H9 (cell line): ENCODE data around the gene AFAP1L1. TPM values are rescaled to one million over a fixed set of nuclear protein-coding genes. Genes with fewer than 3 reads are reported as not detected.

Experiments used
- DNase-seq: peaks from one replicate; pipeline ENCODE4 v3.0.0-alpha.2; 2017
- H2AFZ ChIP-seq: one replicate; pipeline ENCODE4 v1.6.1; 2013; ENCODE audit warnings: mild to moderate bottlenecking, low read length, control low read depth, moderate library complexity
- H2AK5ac ChIP-seq: 2 replicates; pipeline ENCODE4 v1.6.1; 2013; ENCODE audit warnings: low read length, control low read depth, mixed read lengths; ENCODE audit not compliant: insufficient read length
- H2BK120ac ChIP-seq: one replicate; pipeline ENCODE4 v1.6.1; 2013; ENCODE audit warnings: low read depth, mild to moderate bottlenecking, low read length, control low read depth, inconsistent platforms; ENCODE audit not compliant: poor library complexity, severe bottlenecking
- H2BK12ac ChIP-seq: 2 replicates; pipeline ENCODE4 v1.6.1; 2013; ENCODE audit warnings: low read length, control low read depth, mixed read lengths, low read depth; ENCODE audit not compliant: insufficient read length
- H2BK15ac ChIP-seq: 2 replicates; pipeline ENCODE4 v1.6.1; 2013; ENCODE audit warnings: low read depth, low read length, control low read depth
- H2BK20ac ChIP-seq: one replicate; pipeline ENCODE4 v1.6.1; 2013; ENCODE audit warnings: low read depth, mild to moderate bottlenecking, low read length, control low read depth, inconsistent platforms; ENCODE audit not compliant: poor library complexity, severe bottlenecking
- H2BK5ac ChIP-seq: 2 replicates; pipeline ENCODE4 v1.6.1; 2013; ENCODE audit warnings: low read length, control low read depth, mixed read lengths; ENCODE audit not compliant: insufficient read length
- H3K14ac ChIP-seq: 2 replicates; pipeline ENCODE4 v1.6.1; 2013; ENCODE audit warnings: low read length, control low read depth; ENCODE audit not compliant: insufficient read depth
- H3K18ac ChIP-seq: 2 replicates; pipeline ENCODE4 v1.6.1; 2013; ENCODE audit warnings: low read depth, mild to moderate bottlenecking, mixed read lengths, low read length, control low read depth; ENCODE audit not compliant: insufficient read length
- H3K23ac ChIP-seq: 2 replicates; pipeline ENCODE4 v1.6.1; 2013; ENCODE audit warnings: low read length, control low read depth, mixed read lengths, low read depth; ENCODE audit not compliant: insufficient read length
- H3K23me2 ChIP-seq: 2 replicates; pipeline ENCODE4 v1.6.1; 2013; ENCODE audit warnings: low read depth, mild to moderate bottlenecking, mixed read lengths, low read length, control low read depth; ENCODE audit not compliant: insufficient read length, poor library complexity, severe bottlenecking
- H3K27ac ChIP-seq: 2 replicates; pipeline ENCODE4 v1.5.1; 2013; ENCODE audit warnings: low read length, control low read depth, mixed read lengths, low read depth; ENCODE audit not compliant: insufficient read length
- H3K27me3 ChIP-seq: 2 replicates; pipeline ENCODE4 v1.6.1; 2013; ENCODE audit warnings: low read length, control low read depth, inconsistent platforms; ENCODE audit not compliant: insufficient read depth
- H3K4ac ChIP-seq: 2 replicates; pipeline ENCODE4 v1.6.1; 2013; ENCODE audit warnings: low read depth, mild to moderate bottlenecking, control low read depth, inconsistent platforms, low read length, moderate library complexity
- H3K4me1 ChIP-seq: 2 replicates; pipeline ENCODE4 v1.6.1; 2013; ENCODE audit warnings: low read length, control low read depth, inconsistent platforms; ENCODE audit not compliant: insufficient read depth
- H3K4me2 ChIP-seq: 2 replicates; pipeline ENCODE4 v1.6.1; 2013; ENCODE audit warnings: low read length, control low read depth, mixed read lengths; ENCODE audit not compliant: insufficient read length, insufficient read depth
- H3K56ac ChIP-seq: 2 replicates; pipeline ENCODE4 v1.6.1; 2013; ENCODE audit warnings: low read depth, mild to moderate bottlenecking, mixed read lengths, low read length, control low read depth; ENCODE audit not compliant: insufficient read length
- H3K79me1 ChIP-seq: 2 replicates; pipeline ENCODE4 v1.6.1; 2013; ENCODE audit warnings: low read depth, mild to moderate bottlenecking, moderate library complexity, low read length, control low read depth, inconsistent platforms; ENCODE audit not compliant: insufficient read depth, poor library complexity, severe bottlenecking
- H3K79me2 ChIP-seq: 2 replicates; pipeline ENCODE4 v1.6.1; 2013; ENCODE audit warnings: low read length, control low read depth, inconsistent platforms; ENCODE audit not compliant: insufficient read depth
- H3K9ac ChIP-seq: 2 replicates; pipeline ENCODE4 v1.6.1; 2013; ENCODE audit warnings: low read length, control low read depth, mixed read lengths; ENCODE audit not compliant: insufficient read length; ENCODE audit errors: extremely low read depth
- H3K9me3 ChIP-seq: one replicate; pipeline ENCODE4 v1.6.1; 2013; ENCODE audit warnings: low read depth, low read length, inconsistent platforms; ENCODE audit not compliant: control insufficient read depth
- H3T11ph ChIP-seq: one replicate; pipeline ENCODE4 v1.6.1; 2013; ENCODE audit warnings: mild to moderate bottlenecking, low read length, control low read depth, inconsistent platforms
- H4K20me1 ChIP-seq: one replicate; pipeline ENCODE4 v1.6.1; 2013; ENCODE audit not compliant: control insufficient read depth, insufficient read length, insufficient read depth
- H4K5ac ChIP-seq: 2 replicates; pipeline ENCODE4 v1.6.1; 2013; ENCODE audit warnings: low read depth, mild to moderate bottlenecking, mixed read lengths, low read length, control low read depth; ENCODE audit not compliant: insufficient read length
- H4K8ac ChIP-seq: replicated peaks from 2 replicates; pipeline ENCODE4 v1.6.1; 2013; ENCODE audit warnings: low read length, control low read depth, mixed read lengths, low read depth; ENCODE audit not compliant: insufficient read length
- H4K91ac ChIP-seq: 2 replicates; pipeline ENCODE4 v1.6.1; 2013; ENCODE audit warnings: low read depth, mild to moderate bottlenecking, moderate library complexity, mixed read lengths, low read length, control low read depth; ENCODE audit not compliant: insufficient read length
- H3K27ac Mint-ChIP-seq, 3 experiments: 2 replicates in 2 of 3; 3 replicates in 1 of 3; pipeline ENCODE4 v1.8.0; 2020 to 2021; ENCODE audit warnings: mixed read lengths in 3 of 3, mild to moderate bottlenecking in 1 of 3, moderate library complexity in 1 of 3
- H3K27me3 Mint-ChIP-seq: 2 replicates; pipeline ENCODE4 v1.8.0; 2021; ENCODE audit warnings: low read depth, mild to moderate bottlenecking, moderate library complexity, mixed read lengths
- H3K36me3 Mint-ChIP-seq, 3 experiments: 2 replicates in 2 of 3; 3 replicates in 1 of 3; pipeline ENCODE4 v1.8.0; 2020 to 2021; ENCODE audit warnings: low read depth in 3 of 3, mixed read lengths in 3 of 3; ENCODE audit not compliant: insufficient read depth in 1 of 3
- H3K4me1 Mint-ChIP-seq, 2 experiments: 2 replicates each; pipeline ENCODE4 v1.8.0; 2020; ENCODE audit warnings: mixed read lengths in 2 of 2
- H3K4me3 Mint-ChIP-seq, 2 experiments: 2 replicates in 1 of 2; 3 replicates in 1 of 2; pipeline ENCODE4 v1.8.0; 2020 to 2021; ENCODE audit warnings: mild to moderate bottlenecking in 2 of 2, mixed read lengths in 2 of 2, moderate library complexity in 1 of 2
- H3K9me3 Mint-ChIP-seq, 2 experiments: 2 replicates in 1 of 2; 3 replicates in 1 of 2; pipeline ENCODE4 v1.8.0; 2020; ENCODE audit warnings: mild to moderate bottlenecking in 2 of 2, mixed read lengths in 2 of 2, moderate library complexity in 1 of 2
- WGBS: extraction: QIAGEN DNeasy Blood & Tissue Kit; methylation state at CpG from one replicate; pipeline ENCODE4 v1.1.7; 2013; ENCODE audit warnings: missing lambda C conversion rate, low lambda C conversion rate, mixed read lengths; ENCODE audit not compliant: insufficient read length; ENCODE audit errors: extremely low coverage; 5-methylcytosine and 5-hydroxymethylcytosine counted together
- total RNA-seq: library from RNA; stranded (reverse); gene quantifications from 2 replicates; pipeline ENCODE4 v1.2.1, GENCODE V29; 2021
- TF ChIP-seq, protein P1 (sequence below): fragments of 200-600 bp; sonication (generic); conservative IDR thresholded peaks from 3 replicates; pipeline ENCODE4 v1.8.0; 2021; ENCODE audit warnings: antibody characterized with exemption, mild to moderate bottlenecking

The AFAP1L1 gene
- total RNA-seq, 1 experiment from 2014 or later = 1.8 TPM

DNA sequence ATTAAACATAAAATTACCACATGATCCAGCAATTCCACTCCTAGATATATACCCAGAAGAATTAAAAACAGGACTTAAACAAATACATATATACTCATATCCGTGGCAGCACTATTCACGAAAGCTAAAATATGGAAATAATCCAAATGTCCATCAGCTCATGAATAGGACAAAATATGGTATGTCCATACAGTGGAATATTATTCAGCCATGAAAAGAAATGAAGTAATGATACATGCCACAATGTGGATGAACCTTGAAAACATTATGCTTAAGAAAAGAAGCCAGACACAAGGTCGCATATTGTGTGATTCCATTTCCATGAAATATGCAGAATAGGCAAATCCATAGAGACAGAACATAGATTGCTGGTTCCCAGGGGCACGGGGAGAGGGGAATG is 24.8 kb upstream of the AFAP1L1 start:
- Histone ChIP-seq H3K23me2 (no peaks in the 10 kb centered on the region), H4K8ac (no peak overlapping the region), H3K23ac (no peak overlapping the region), H3K4me2 (no peak overlapping the region), H4K5ac (no peak overlapping the region), H3K9ac (no peak overlapping the region), H3K4me1 (no peaks in the 10 kb centered on the region), H2BK15ac (no peak overlapping the region), H3K4ac (no peak overlapping the region), H3K9me3 (no peaks in the 10 kb centered on the region), H3T11ph (no peak overlapping the region), H2AK5ac (no peak overlapping the region), H2BK120ac (no peak overlapping the region), H2BK20ac (no peak overlapping the region), H2BK12ac (no peak overlapping the region), H2BK5ac (no peak overlapping the region), H3K56ac (no peak overlapping the region), H3K27me3 (no peaks in the 10 kb centered on the region), H3K14ac (no peak overlapping the region), H2AFZ (no peak overlapping the region), H3K18ac (no peak overlapping the region), H3K27ac (no peak overlapping the region), H4K91ac (no peak overlapping the region), H3K79me2 (no peaks in the 10 kb centered on the region), H3K79me1 (no peaks in the 10 kb centered on the region), H4K20me1 (no peaks in the 10 kb centered on the region)
- TF ChIP-seq, protein P1, sequence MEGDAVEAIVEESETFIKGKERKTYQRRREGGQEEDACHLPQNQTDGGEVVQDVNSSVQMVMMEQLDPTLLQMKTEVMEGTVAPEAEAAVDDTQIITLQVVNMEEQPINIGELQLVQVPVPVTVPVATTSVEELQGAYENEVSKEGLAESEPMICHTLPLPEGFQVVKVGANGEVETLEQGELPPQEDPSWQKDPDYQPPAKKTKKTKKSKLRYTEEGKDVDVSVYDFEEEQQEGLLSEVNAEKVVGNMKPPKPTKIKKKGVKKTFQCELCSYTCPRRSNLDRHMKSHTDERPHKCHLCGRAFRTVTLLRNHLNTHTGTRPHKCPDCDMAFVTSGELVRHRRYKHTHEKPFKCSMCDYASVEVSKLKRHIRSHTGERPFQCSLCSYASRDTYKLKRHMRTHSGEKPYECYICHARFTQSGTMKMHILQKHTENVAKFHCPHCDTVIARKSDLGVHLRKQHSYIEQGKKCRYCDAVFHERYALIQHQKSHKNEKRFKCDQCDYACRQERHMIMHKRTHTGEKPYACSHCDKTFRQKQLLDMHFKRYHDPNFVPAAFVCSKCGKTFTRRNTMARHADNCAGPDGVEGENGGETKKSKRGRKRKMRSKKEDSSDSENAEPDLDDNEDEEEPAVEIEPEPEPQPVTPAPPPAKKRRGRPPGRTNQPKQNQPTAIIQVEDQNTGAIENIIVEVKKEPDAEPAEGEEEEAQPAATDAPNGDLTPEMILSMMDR = no peak
- no CpG with 5 or more reads among the region's 4 CpGs for WGBS
- Mint-ChIP-seq H3K36me3 (no peaks in the 10 kb centered on the region), H3K27ac (no peak overlapping the region; a peak in 1 of 7 replicates), H3K9me3 (peaks cover 5 to 8% of the 10 kb centered on the region in 2 experiments; a peak in 4 of 5 replicates), H3K4me1 (no peaks in the 10 kb centered on the region), H3K27me3 (peaks cover 33% of the 10 kb centered on the region), H3K4me3 (no peak overlapping the region; a peak in 1 of 5 replicates)
- no peak for DNase-seq
